ENCODE results near the gene ARHGAP18.

ARHGAP18 gene
- 11.6 reads per million, percentile 35 among the genes with 10 or more reads in this experiment for total RNA-seq

- DNase-seq, result peak; percentile 60
These were observed at the start of gene ARHGAP18 for GRCh38 chr6:129709769-129710449. TSS of gene ARHGAP18 (minus strand) at chr6:129710177. CDS start at chr6:129710136, 41 bp downstream.

- no peak for DNase-seq
These were observed 45.8 kb upstream of the ARHGAP18 start for GRCh38 chr6:129755787-129756186.

- DNase-seq, result no peak
These were observed 44.8 kb upstream of the ARHGAP18 start for GRCh38 chr6:129754750-129755149.

GRCh38 chr6:129753422-129753821 lies 43.4 kb upstream of the ARHGAP18 start:
- DNase-seq, result no peak

GRCh38 chr6:129751384-129751783 lies 41.4 kb upstream of the ARHGAP18 start:
- no peak for DNase-seq

- DNase-seq, result no peak
These were observed 40.4 kb upstream of the ARHGAP18 start for GRCh38 chr6:129750360-129750759.

- DNase-seq, result no peak
These were observed 39.8 kb upstream of the ARHGAP18 start for GRCh38 chr6:129749749-129750120.

GRCh38 chr6:129748901-129749748 lies 39.1 kb upstream of the ARHGAP18 start:
- DNase-seq, result no peak

GRCh38 chr6:129748212-129748900 lies 38.4 kb upstream of the ARHGAP18 start:
- peak; percentile 19 for DNase-seq

- no peak for DNase-seq
These were observed 37.7 kb upstream of the ARHGAP18 start for GRCh38 chr6:129747588-129748112.

- no peak for DNase-seq
These were observed 34.9 kb upstream of the ARHGAP18 start for GRCh38 chr6:129744880-129745237.

- DNase-seq, result no peak
These were observed 34.4 kb upstream of the ARHGAP18 start for GRCh38 chr6:129744201-129744879.

GRCh38 chr6:129740013-129740412 lies 30.0 kb upstream of the ARHGAP18 start:
- DNase-seq, result no peak

- no peak for DNase-seq
These were observed 26.1 kb upstream of the ARHGAP18 start for GRCh38 chr6:129736105-129736504.

- no peak for DNase-seq
These were observed 23.3 kb upstream of the ARHGAP18 start for GRCh38 chr6:129733290-129733689.

- no peak for DNase-seq
These were observed 22.6 kb upstream of the ARHGAP18 start for GRCh38 chr6:129732542-129732941.

- DNase-seq, result no peak
These were observed 22.1 kb upstream of the ARHGAP18 start for GRCh38 chr6:129732034-129732433.

- DNase-seq, result no peak
These were observed 21.5 kb upstream of the ARHGAP18 start for GRCh38 chr6:129731428-129731827.

GRCh38 chr6:129730477-129731165 lies 20.6 kb upstream of the ARHGAP18 start:
- DNase-seq, result no peak

GRCh38 chr6:129726650-129727049 lies 16.7 kb upstream of the ARHGAP18 start:
- DNase-seq, result no peak

GRCh38 chr6:129725341-129725740 lies 15.4 kb upstream of the ARHGAP18 start:
- no peak for DNase-seq

GRCh38 chr6:129719692-129720091 lies 9.7 kb upstream of the ARHGAP18 start:
- DNase-seq, result no peak
